Stomach smooth muscle (tissue), 2 donors: Measurements from ENCODE around the gene EFR3B.
"Not testable (repeated sequence)": the region's sequence is repeated elsewhere in the genome, so short reads cannot be mapped to it uniquely, and the experiment has no call there.

ENCODE experiments used
- H3K27ac ChIP-seq: one replicate; pipeline ENCODE4 v1.7.0; 2013; ENCODE audit warnings: mild to moderate bottlenecking, low read length, inconsistent platforms
- H3K27me3 ChIP-seq, 2 donors: one replicate each; pipeline ENCODE4 v1.7.0; 2013; ENCODE audit warnings: low read length in 2 of 2; ENCODE audit not compliant: insufficient read depth in 2 of 2, control insufficient read depth in 1 of 2
- H3K36me3 ChIP-seq, 2 donors: one replicate each; pipeline ENCODE4 v1.7.0; 2013; ENCODE audit warnings: low read length in 2 of 2; ENCODE audit not compliant: control insufficient read depth in 2 of 2, insufficient read depth in 2 of 2
- H3K4me1 ChIP-seq: one replicate; pipeline ENCODE4 v1.7.0; 2013; ENCODE audit warnings: low read length; ENCODE audit not compliant: control insufficient read depth, insufficient read depth
- H3K4me3 ChIP-seq, 2 donors: one replicate each; pipeline ENCODE4 v1.7.0; 2013; ENCODE audit warnings: low read length in 2 of 2
- H3K9ac ChIP-seq, 2 donors: one replicate each; pipeline ENCODE4 v1.7.0; 2013; ENCODE audit warnings: low read length in 2 of 2, mild to moderate bottlenecking in 1 of 2
- H3K9me3 ChIP-seq, 2 donors: one replicate each; pipeline ENCODE4 v1.7.0; 2013; ENCODE audit warnings: low read length in 2 of 2; ENCODE audit not compliant: control insufficient read depth in 2 of 2
- donor health status: healthy.
- donor health status: Pancreatic carcinoma.

The EFR3B gene

GRCh38 chr2:25112113-25112512 lies 70.2 kb downstream of the EFR3B start:
- H3K4me1 ChIP-seq = no peaks in the 10 kb centered on the region
- H3K9me3 ChIP-seq = no peaks in the 10 kb centered on the region
- no peak overlapping the region for H3K9ac ChIP-seq
- no peaks in the 10 kb centered on the region for H3K36me3 ChIP-seq
- no peak overlapping the region for H3K27ac ChIP-seq
- no peaks in the 10 kb centered on the region for H3K27me3 ChIP-seq
- no peak overlapping the region for H3K4me3 ChIP-seq

- Histone ChIP-seq H3K4me3 (no peak overlapping the region), H3K27me3 (no peaks in the 10 kb centered on the region), H3K9me3 (no peaks in the 10 kb centered on the region), H3K36me3 (no peaks in the 10 kb centered on the region), H3K9ac (no peak overlapping the region), H3K4me1 (no peaks in the 10 kb centered on the region), H3K27ac (no peak overlapping the region)
Measured at GRCh38 chr2:25115249-25115883, 73.5 kb downstream of the EFR3B start.

- no peak overlapping the region for H3K4me3 ChIP-seq
- H3K4me1 ChIP-seq = no peaks in the 10 kb centered on the region
- no peak overlapping the region for H3K9ac ChIP-seq
- H3K27me3 ChIP-seq = no peaks in the 10 kb centered on the region
- no peaks in the 10 kb centered on the region for H3K36me3 ChIP-seq
- no peak overlapping the region for H3K27ac ChIP-seq
- H3K9me3 ChIP-seq = no peaks in the 10 kb centered on the region
Measured at GRCh38 chr2:25115902-25116301, 74.0 kb downstream of the EFR3B start.

GRCh38 chr2:25116956-25117355 lies 75.1 kb downstream of the EFR3B start:
- no peak overlapping the region for H3K9ac ChIP-seq
- H3K27me3 ChIP-seq = no peaks in the 10 kb centered on the region
- no peaks in the 10 kb centered on the region for H3K36me3 ChIP-seq
- H3K27ac ChIP-seq = no peak overlapping the region
- no peak overlapping the region for H3K4me3 ChIP-seq
- no peaks in the 10 kb centered on the region for H3K4me1 ChIP-seq
- H3K9me3 ChIP-seq = no peaks in the 10 kb centered on the region

GRCh38 chr2:25119263-25119662 lies 77.4 kb downstream of the EFR3B start:
- H3K9ac ChIP-seq = no peak overlapping the region

GRCh38 chr2:25122367-25122766 lies 80.5 kb downstream of the EFR3B start:
- H3K9ac ChIP-seq = no peak overlapping the region
- no peak overlapping the region for H3K27ac ChIP-seq
- H3K9me3 ChIP-seq = no peaks in the 10 kb centered on the region
- no peak overlapping the region for H3K4me3 ChIP-seq
- H3K4me1 ChIP-seq = no peaks in the 10 kb centered on the region
- H3K27me3 ChIP-seq = no peaks in the 10 kb centered on the region
- no peaks in the 10 kb centered on the region for H3K36me3 ChIP-seq

More at GRCh38 chr2:25119263-25119662, 77.4 kb downstream of the EFR3B start:
- no peak overlapping the region for H3K27ac ChIP-seq
- no peaks in the 10 kb centered on the region for H3K36me3 ChIP-seq
- no peaks in the 10 kb centered on the region for H3K4me1 ChIP-seq
- no peak overlapping the region for H3K4me3 ChIP-seq
- no peaks in the 10 kb centered on the region for H3K9me3 ChIP-seq
- H3K27me3 ChIP-seq = no peaks in the 10 kb centered on the region

- H3K9me3 ChIP-seq = no peaks in the 10 kb centered on the region
- H3K27me3 ChIP-seq = no peaks in the 10 kb centered on the region
- H3K27ac ChIP-seq = no peak overlapping the region
- H3K36me3 ChIP-seq = no peaks in the 10 kb centered on the region
- H3K9ac ChIP-seq = no peak overlapping the region
- no peaks in the 10 kb centered on the region for H3K4me1 ChIP-seq
- no peak overlapping the region for H3K4me3 ChIP-seq
Measured at GRCh38 chr2:25123682-25124081, 81.8 kb downstream of the EFR3B start.

- Histone ChIP-seq H3K36me3 (no peaks in the 10 kb centered on the region), H3K27me3 (no peaks in the 10 kb centered on the region), H3K9ac (no peak overlapping the region), H3K4me3 (no peak overlapping the region), H3K4me1 (no peaks in the 10 kb centered on the region), H3K9me3 (no peaks in the 10 kb centered on the region), H3K27ac (no peak overlapping the region)
Measured at GRCh38 chr2:25125189-25125588, 83.3 kb downstream of the EFR3B start.

GRCh38 chr2:25125976-25126375 lies 84.1 kb downstream of the EFR3B start:
- Histone ChIP-seq H3K36me3 (no peaks in the 10 kb centered on the region), H3K27me3 (no peaks in the 10 kb centered on the region), H3K4me1 (no peaks in the 10 kb centered on the region), H3K9me3 (no peaks in the 10 kb centered on the region), H3K4me3 (no peak overlapping the region), H3K9ac (no peak overlapping the region), H3K27ac (no peak overlapping the region)

GRCh38 chr2:25127071-25127470 lies 85.2 kb downstream of the EFR3B start:
- not testable (repeated sequence) for H3K9me3 ChIP-seq, H3K27me3 ChIP-seq, H3K9ac ChIP-seq, H3K4me3 ChIP-seq, H3K4me1 ChIP-seq, H3K27ac ChIP-seq, H3K36me3 ChIP-seq

- Histone ChIP-seq H3K27me3 (peaks cover 0 to 2% of the 10 kb centered on the region in 2 donors), H3K9me3 (no peaks in the 10 kb centered on the region), H3K4me1 (peaks cover 7% of the 10 kb centered on the region), H3K36me3 (no peaks in the 10 kb centered on the region), H3K4me3 (no peak overlapping the region), H3K27ac (no peak overlapping the region), H3K9ac (no peak overlapping the region)
Measured at GRCh38 chr2:25127646-25128045, 85.8 kb downstream of the EFR3B start.
